Cardiac fibroblast (primary cell): ENCODE results near the gene DSE.

Experiments
- DNase-seq, 2 donors: peaks; one replicate each; pipeline versions ENCODE4 v3.0.0 to v3.0.0-alpha.2; 2010; ENCODE audit warnings: low read depth in 2 of 2
- H3K4me3 ChIP-seq, 2 donors: replicated peaks in 1 of 2; 1 replicate in 1 of 2; 2 replicates in 1 of 2; pipeline ENCODE4 v1.5.1; 2011; ENCODE audit warnings: low read depth in 2 of 2, low read length in 2 of 2, mild to moderate bottlenecking in 2 of 2, moderate library complexity in 1 of 2
- TF ChIP-seq, protein P1 (sequence below): IDR thresholded peaks from one replicate; pipeline ENCODE4 v1.5.1; 2011; ENCODE audit warnings: low read depth, mild to moderate bottlenecking, low read length, inconsistent platforms

DSE gene

DNA sequence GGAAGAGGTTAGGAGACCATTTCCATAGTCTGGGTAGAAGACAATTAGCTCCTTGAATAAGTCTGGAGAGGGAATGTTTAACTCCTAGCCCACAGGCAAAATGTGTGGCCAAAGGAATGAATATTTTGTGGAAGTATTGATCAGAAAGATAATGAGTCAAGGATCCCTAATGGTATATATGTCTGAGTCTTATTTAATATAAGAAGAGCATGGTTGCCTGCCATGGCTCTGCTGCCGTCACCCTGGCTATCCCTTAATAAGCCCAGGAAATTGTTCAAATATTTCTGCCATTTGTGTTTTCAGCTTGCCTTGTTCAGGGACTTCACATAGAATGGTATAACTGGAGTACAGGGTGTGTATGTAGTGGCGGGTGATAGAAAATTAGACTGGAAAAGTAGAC, 72.4 kb downstream of the DSE start:
- no peak overlapping the region for H3K4me3 ChIP-seq
- TF ChIP-seq, protein P1, sequence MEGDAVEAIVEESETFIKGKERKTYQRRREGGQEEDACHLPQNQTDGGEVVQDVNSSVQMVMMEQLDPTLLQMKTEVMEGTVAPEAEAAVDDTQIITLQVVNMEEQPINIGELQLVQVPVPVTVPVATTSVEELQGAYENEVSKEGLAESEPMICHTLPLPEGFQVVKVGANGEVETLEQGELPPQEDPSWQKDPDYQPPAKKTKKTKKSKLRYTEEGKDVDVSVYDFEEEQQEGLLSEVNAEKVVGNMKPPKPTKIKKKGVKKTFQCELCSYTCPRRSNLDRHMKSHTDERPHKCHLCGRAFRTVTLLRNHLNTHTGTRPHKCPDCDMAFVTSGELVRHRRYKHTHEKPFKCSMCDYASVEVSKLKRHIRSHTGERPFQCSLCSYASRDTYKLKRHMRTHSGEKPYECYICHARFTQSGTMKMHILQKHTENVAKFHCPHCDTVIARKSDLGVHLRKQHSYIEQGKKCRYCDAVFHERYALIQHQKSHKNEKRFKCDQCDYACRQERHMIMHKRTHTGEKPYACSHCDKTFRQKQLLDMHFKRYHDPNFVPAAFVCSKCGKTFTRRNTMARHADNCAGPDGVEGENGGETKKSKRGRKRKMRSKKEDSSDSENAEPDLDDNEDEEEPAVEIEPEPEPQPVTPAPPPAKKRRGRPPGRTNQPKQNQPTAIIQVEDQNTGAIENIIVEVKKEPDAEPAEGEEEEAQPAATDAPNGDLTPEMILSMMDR: no peak
- DNase-seq: no peak

DNA sequence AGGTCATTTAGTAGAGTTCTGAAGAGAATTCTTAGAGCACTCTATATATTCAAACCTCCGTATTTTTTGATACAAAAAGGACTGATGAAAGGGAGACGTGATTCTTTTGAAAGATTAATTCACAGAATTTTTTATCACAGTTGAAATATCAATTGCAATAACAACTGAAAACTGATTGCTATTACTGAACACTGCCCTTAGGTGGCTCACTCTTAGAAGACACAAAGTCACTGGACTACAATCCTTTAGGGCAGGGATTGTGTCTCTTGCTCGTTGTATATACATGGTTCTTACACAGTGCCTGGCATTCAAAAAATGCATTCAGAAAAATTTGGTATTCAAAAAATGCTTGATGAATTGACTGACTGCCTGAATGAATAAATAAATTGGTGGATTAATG, 73.3 kb downstream of the DSE start:
- H3K4me3 ChIP-seq: no peak overlapping the region
- DNase-seq: peak; percentile 62 to 70
- TF ChIP-seq, protein P1: peak; percentile 70

DNA sequence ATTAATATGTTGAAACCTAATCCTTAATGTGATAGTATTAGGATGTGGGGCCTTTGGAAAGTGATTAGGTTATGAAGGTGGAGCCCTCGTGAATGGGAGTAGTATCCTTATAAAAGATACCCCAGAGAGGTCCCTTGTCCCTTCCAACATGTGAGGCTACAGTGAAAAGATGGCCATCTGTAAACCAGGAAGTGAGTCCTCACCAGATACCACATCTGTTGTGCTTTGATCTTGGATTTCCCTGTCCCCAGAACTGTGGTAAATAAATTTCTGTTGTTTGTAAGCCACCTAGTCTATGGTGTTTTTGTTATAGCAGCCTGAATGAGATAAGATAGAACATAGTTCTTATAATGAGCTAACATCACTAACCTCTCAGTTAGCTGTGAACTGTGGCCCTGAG, 73.8 kb downstream of the DSE start:
- TF ChIP-seq, protein P1: no peak
- DNase-seq: no peak
- no peak overlapping the region for H3K4me3 ChIP-seq

DNA sequence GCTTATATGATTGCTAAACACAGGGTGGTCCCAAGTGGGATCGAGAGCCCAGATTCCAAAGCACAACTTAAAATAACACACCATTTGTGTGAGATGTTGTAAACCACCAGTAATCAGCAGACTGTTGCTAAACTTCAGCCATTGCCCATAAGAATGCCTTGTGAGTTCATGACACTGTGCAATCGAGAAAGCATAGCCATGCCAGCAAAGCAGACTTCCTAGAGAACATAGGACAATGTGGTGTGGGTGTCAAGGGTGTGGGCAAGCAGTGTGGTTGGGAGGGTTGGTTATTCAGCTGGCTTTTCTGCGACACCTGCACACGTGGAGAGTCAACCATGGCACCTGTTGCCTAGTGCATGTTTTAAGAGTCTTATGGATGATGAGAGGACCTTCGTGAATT, 74.4 kb downstream of the DSE start:
- TF ChIP-seq, protein P1: no peak
- DNase-seq: no peak
- no peak overlapping the region for H3K4me3 ChIP-seq

DNA sequence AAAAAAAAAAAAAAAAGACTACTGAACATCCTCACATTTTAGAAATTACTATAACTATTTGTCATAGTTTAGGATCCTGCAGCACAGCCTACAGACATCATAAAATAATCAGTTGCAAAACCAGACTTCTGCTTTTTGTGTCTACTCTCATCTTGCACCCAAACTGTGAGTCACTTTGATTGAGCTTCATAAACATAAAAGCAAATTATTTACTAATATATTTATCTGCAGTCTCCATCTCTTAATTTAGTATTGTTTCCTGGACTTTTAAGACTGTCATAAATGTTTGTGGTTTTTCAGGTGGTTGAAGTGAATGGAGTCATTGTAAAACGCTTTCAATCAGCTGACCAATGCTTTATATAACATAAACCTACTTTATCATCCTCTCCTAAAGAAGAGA, 75.7 kb downstream of the DSE start:
- TF ChIP-seq, protein P1: no peak
- H3K4me3 ChIP-seq: no peak overlapping the region
- DNase-seq: peak in 1 of 2 donors; percentile 57

DNA sequence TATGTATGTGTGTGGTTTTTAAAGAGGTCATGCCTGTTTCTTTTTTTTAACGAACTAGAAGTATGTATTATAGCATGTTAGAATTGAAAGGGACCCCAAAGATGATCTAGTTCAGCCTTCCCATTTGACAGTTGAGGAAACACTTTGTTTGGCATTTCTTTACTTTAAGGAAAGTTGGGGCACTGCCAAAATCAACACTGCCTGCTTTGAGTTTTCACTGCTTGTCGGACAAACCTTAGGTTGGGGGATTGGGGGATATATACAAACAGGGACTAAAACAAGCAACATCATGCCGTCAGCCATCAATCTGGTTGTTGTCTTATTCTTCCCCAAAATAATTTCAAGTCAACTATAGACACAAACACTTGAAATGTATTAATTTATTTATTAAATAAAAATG, 76.3 kb downstream of the DSE start:
- TF ChIP-seq, protein P1: no peak
- DNase-seq: peak in 1 of 2 donors; percentile 35
- no peak overlapping the region for H3K4me3 ChIP-seq

DNA sequence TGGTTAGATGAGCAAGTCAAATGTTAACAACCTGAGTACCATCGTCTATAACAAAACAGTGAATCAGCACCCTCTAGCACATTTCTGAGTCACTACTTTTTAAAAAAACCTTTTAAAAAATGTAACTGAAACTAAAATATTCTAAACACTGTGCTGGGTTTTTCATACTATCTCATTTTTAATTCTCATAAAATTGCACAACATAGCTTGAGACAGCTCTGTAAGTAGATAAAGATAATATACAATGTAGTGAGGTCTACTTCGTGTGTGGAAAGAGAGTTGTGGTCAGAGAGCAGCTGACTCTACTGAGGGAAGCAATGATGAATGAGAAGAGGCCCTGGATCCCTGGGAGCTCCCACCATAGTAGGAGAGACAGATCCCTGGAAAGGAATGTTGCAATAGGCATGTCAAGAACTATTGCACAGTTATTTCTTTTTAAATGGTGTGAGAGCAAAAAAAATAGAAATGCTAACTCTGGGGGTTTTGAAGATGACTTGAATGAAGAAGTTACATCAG, 76.8 kb downstream of the DSE start:
- peak; percentile 95 to 97 for DNase-seq
- H3K4me3 ChIP-seq: no peak overlapping the region
- TF ChIP-seq, protein P1: no peak
